Cardiac fibroblast (primary cell): ENCODE results near the gene SPAAR.
A peak's percentile ranks its signal among the peaks of the same experiment; 100 is the strongest.

Experiments used
- DNase-seq, 2 donors: peaks; one replicate each; pipeline versions ENCODE4 v3.0.0 to v3.0.0-alpha.2; 2010; ENCODE audit warnings: low read depth in 2 of 2
- H3K4me3 ChIP-seq, 2 donors: replicated peaks in 1 of 2; 1 replicate in 1 of 2; 2 replicates in 1 of 2; pipeline ENCODE4 v1.5.1; 2011; ENCODE audit warnings: low read depth in 2 of 2, low read length in 2 of 2, mild to moderate bottlenecking in 2 of 2, moderate library complexity in 1 of 2
- TF ChIP-seq, protein P1 (sequence below): IDR thresholded peaks from one replicate; pipeline ENCODE4 v1.5.1; 2011; ENCODE audit warnings: low read depth, mild to moderate bottlenecking, low read length, inconsistent platforms

Gene SPAAR

DNA sequence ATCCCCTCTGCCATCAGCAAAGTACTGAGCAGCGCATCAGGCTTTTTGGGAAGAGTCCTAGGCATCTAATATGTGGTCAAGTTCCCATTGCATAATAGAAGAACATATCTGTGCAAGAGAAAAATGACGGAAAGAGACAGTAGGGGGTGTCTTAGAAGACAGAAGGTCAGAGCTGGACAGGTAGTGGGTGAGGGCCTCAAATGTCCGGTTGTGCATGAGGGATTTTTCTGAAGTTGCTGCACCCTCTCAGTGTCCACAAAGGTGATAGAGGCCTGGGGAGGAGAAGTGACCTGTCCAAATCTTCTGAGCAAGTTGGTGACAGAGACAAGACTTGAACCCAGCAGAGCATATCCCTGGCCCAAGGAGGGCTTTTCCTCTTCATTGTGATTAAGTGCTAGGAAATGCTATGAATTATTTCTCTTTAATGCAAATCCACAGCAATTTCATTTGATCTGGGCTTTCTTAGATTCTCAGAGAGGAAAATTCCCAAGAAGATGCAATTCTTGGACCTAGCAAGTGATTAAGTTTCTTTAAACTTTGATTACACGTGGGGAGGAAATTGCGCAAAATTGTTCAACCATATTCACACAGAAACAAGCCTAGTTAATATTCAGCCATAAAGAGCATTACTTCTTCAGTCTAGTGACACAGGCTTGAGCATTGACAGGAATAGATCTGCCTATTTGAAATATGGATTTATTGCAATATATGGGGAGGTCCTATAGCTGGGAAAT, 49.0 kb downstream of the SPAAR start, which contains the start of gene OR2S2:
Gene OR2S2, minus strand, starts transcription at position 51 of the 734 bp plus-strand sequence. CDS start 56 bp downstream, outside the sequence.
- DNase-seq = peak in 1 of 2 donors; percentile 29
- no peak within 1 kb of the TSS for H3K4me3 ChIP-seq
- TF ChIP-seq, protein P1, sequence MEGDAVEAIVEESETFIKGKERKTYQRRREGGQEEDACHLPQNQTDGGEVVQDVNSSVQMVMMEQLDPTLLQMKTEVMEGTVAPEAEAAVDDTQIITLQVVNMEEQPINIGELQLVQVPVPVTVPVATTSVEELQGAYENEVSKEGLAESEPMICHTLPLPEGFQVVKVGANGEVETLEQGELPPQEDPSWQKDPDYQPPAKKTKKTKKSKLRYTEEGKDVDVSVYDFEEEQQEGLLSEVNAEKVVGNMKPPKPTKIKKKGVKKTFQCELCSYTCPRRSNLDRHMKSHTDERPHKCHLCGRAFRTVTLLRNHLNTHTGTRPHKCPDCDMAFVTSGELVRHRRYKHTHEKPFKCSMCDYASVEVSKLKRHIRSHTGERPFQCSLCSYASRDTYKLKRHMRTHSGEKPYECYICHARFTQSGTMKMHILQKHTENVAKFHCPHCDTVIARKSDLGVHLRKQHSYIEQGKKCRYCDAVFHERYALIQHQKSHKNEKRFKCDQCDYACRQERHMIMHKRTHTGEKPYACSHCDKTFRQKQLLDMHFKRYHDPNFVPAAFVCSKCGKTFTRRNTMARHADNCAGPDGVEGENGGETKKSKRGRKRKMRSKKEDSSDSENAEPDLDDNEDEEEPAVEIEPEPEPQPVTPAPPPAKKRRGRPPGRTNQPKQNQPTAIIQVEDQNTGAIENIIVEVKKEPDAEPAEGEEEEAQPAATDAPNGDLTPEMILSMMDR = no peak

DNA sequence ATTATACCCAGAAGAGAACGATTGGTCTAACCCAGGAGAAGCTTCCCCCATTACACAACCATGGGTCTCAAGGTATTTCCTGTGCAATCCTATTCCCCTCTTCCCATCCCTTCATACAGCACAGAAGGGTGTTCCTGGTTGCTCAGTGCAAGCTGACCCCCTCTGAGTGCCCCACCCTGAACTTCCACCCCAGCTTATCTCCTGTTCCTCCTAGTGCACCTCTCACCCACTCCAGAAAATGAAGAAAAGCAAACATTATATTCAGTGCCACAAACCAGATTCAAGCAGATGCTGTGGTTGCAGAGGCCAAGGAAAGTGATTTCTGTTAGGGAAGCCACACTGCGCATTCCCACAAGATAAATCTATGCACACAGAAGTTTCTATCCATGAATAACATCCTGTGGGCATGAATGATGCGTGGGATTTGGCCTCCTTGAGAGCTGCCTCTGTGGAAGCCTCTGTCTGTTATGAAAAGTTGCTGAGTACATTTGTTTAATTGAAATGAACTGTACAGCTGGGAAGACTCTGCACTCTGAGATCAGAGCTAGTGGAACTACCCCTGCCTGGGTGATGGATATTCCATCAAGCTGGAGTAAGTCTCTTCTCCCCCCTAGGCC, 50.9 kb downstream of the SPAAR start:
- TF ChIP-seq, protein P1 = no peak
- no peak overlapping the region for H3K4me3 ChIP-seq
- peak; percentile 38 to 53 for DNase-seq
